Stimulated activated CD4-positive, alpha-beta T cell treated with anti-CD3 and anti-CD28 coated beads, Interleukin-4, amount 100 ng/mL, for 48 hours (primary cell): ENCODE data around the gene ACADS.
"Not testable (repeated sequence)": the region's sequence is repeated elsewhere in the genome, so short reads cannot be mapped to it uniquely, and the experiment has no call there.

Experiments used
- DNase-seq, 2 donors: peaks; one replicate each; pipeline ENCODE4 v3.0.0-alpha.2; 2020; ENCODE audit warnings: low read depth in 2 of 2

Gene ACADS

GRCh38 chr12:120732198-120732597 is 6.6 kb downstream of the ACADS start:
- DNase-seq = not testable (repeated sequence)

- DNase-seq = no peak
These were observed 7.9 kb downstream of the ACADS start for GRCh38 chr12:120733574-120733973.

- no peak for DNase-seq
These were observed 8.6 kb downstream of the ACADS start for GRCh38 chr12:120734210-120734609.

- DNase-seq = no peak
These were observed 9.6 kb downstream of the ACADS start for GRCh38 chr12:120735181-120735580.

GRCh38 chr12:120736404-120737331 is 11.0 kb downstream of the ACADS start:
- no peak for DNase-seq

GRCh38 chr12:120737557-120738251 is 12.1 kb downstream of the ACADS start:
- DNase-seq = no peak

GRCh38 chr12:120738252-120739030 is 12.8 kb downstream of the ACADS start:
- DNase-seq = no peak

GRCh38 chr12:120739031-120739762 is 13.6 kb downstream of the ACADS start:
- no peak for DNase-seq

GRCh38 chr12:120739821-120740613 is 14.4 kb downstream of the ACADS start:
- DNase-seq = no peak

- no peak for DNase-seq
These were observed 15.2 kb downstream of the ACADS start for GRCh38 chr12:120740871-120741270.

GRCh38 chr12:120741476-120742421 is 16.1 kb downstream of the ACADS start:
- no peak for DNase-seq

GRCh38 chr12:120744922-120745493 is 19.4 kb downstream of the ACADS start:
- no peak for DNase-seq

- DNase-seq = no peak
These were observed 22.6 kb downstream of the ACADS start for GRCh38 chr12:120748242-120748641.

- no peak for DNase-seq
These were observed 23.6 kb downstream of the ACADS start for GRCh38 chr12:120749256-120749655.

- DNase-seq = no peak
These were observed 25.2 kb downstream of the ACADS start for GRCh38 chr12:120750806-120751205.

- no peak for DNase-seq
These were observed 25.8 kb downstream of the ACADS start for GRCh38 chr12:120751389-120751788.

- DNase-seq = no peak
These were observed 29.2 kb downstream of the ACADS start for GRCh38 chr12:120754792-120755191.

GRCh38 chr12:120755269-120755668 is 29.6 kb downstream of the ACADS start:
- no peak for DNase-seq

- no peak for DNase-seq
These were observed 31.7 kb downstream of the ACADS start for GRCh38 chr12:120757226-120757742.
